Mammary epithelial cell (primary cell): ENCODE results near the gene PRMT5.

Experiments
- EZH2 ChIP-seq: IDR thresholded peaks from 2 replicates; pipeline ENCODE4 v1.6.1; 2012; ENCODE audit warnings: low read length, inconsistent platforms, borderline replicate concordance
- TF ChIP-seq, protein P1 (sequence below), 2 donors: IDR thresholded peaks in 1 of 2; conservative IDR thresholded peaks in 1 of 2; 2 replicates each; pipeline ENCODE4 v1.5.1; 2011 to 2012; ENCODE audit warnings: inconsistent platforms in 2 of 2, low read length in 2 of 2, mild to moderate bottlenecking in 2 of 2, control low read depth in 1 of 2, low read depth in 1 of 2; ENCODE audit not compliant: insufficient read depth in 1 of 2; ENCODE audit errors: extremely low read depth in 1 of 2

DNA sequence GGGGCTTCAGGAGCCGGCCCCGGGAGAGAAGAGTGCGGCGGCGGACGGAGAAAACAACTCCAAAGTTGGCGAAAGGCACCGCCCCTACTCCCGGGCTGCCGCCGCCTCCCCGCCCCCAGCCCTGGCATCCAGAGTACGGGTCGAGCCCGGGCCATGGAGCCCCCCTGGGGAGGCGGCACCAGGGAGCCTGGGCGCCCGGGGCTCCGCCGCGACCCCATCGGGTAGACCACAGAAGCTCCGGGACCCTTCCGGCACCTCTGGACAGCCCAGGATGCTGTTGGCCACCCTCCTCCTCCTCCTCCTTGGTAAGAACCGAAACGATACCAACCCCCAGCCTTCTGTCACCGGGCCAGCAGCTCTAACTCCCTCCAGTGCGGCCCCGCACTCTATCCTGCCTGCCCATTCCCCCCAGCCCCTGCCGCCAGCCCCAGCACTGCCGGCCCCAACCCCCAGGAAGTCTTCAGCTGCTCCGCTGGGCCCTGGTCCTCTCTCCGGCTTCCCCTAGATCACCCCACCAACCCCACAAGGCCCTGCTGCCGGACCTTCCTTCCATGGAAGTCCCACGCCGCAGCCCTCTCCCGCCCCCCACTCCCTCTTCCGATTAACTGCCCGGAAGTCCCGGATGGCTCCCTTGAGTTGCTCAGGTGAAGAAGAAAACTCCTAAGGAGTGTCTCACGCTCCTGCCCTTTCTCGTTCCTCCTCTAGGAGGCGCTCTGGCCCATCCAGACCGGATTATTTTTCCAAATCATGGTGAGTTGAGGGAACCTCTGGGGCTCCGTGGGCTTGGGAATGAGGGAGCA lies 56.9 kb downstream of the PRMT5 start:
- TF ChIP-seq, protein P1, sequence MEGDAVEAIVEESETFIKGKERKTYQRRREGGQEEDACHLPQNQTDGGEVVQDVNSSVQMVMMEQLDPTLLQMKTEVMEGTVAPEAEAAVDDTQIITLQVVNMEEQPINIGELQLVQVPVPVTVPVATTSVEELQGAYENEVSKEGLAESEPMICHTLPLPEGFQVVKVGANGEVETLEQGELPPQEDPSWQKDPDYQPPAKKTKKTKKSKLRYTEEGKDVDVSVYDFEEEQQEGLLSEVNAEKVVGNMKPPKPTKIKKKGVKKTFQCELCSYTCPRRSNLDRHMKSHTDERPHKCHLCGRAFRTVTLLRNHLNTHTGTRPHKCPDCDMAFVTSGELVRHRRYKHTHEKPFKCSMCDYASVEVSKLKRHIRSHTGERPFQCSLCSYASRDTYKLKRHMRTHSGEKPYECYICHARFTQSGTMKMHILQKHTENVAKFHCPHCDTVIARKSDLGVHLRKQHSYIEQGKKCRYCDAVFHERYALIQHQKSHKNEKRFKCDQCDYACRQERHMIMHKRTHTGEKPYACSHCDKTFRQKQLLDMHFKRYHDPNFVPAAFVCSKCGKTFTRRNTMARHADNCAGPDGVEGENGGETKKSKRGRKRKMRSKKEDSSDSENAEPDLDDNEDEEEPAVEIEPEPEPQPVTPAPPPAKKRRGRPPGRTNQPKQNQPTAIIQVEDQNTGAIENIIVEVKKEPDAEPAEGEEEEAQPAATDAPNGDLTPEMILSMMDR (conservative IDR thresholded peaks at IDR 0.05 in 1 of 2, IDR thresholded peaks at IDR 0.05 in 1 of 2; ENCODE audit: extremely low read depth in 1 of 2, insufficient read depth in 1 of 2, low read depth in 1 of 2, low read length in 2 of 2), result peak; percentile 98
- no peak for TF ChIP-seq EZH2
